Fibroblast of mammary gland (primary cell): ENCODE data around the gene ATRN.

Source experiments
- DNase-seq: peaks from one replicate; pipeline ENCODE4 v3.0.0-alpha.2; 2010; ENCODE audit warnings: low read depth
- H3K4me3 ChIP-seq: 2 replicates; pipeline ENCODE4 v1.5.1; 2011; ENCODE audit warnings: low read depth, mild to moderate bottlenecking, low read length, moderate library complexity; ENCODE audit not compliant: control insufficient read depth
- TF ChIP-seq, protein P1 (sequence below): conservative IDR thresholded peaks from 2 replicates; pipeline ENCODE4 v1.5.1; 2011; ENCODE audit warnings: low read depth, low read length, inconsistent platforms; ENCODE audit not compliant: control insufficient read depth, insufficient read depth

Gene ATRN

DNA sequence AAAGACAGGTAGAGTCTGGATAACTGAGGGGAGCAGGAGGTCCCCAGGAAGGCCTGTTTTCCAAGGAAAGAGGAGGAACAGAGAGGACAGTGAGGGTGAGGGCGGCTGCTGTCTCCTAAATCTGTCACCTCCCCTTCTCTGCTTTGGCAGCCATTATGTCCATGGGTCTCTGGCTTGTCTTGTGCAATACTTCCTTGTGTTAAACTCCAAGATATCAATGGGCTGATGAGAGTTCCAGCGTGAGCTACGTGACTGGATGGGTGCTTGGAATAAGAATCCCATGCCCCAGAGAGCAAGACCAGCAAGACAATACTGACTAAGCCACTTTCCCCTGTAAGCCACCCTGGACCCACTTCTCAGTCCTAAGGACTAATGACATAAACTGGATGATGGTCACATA is 37.1 kb upstream of the ATRN start:
- DNase-seq = no peak
- no peak overlapping the region for H3K4me3 ChIP-seq
- TF ChIP-seq, protein P1, sequence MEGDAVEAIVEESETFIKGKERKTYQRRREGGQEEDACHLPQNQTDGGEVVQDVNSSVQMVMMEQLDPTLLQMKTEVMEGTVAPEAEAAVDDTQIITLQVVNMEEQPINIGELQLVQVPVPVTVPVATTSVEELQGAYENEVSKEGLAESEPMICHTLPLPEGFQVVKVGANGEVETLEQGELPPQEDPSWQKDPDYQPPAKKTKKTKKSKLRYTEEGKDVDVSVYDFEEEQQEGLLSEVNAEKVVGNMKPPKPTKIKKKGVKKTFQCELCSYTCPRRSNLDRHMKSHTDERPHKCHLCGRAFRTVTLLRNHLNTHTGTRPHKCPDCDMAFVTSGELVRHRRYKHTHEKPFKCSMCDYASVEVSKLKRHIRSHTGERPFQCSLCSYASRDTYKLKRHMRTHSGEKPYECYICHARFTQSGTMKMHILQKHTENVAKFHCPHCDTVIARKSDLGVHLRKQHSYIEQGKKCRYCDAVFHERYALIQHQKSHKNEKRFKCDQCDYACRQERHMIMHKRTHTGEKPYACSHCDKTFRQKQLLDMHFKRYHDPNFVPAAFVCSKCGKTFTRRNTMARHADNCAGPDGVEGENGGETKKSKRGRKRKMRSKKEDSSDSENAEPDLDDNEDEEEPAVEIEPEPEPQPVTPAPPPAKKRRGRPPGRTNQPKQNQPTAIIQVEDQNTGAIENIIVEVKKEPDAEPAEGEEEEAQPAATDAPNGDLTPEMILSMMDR = no peak

DNA sequence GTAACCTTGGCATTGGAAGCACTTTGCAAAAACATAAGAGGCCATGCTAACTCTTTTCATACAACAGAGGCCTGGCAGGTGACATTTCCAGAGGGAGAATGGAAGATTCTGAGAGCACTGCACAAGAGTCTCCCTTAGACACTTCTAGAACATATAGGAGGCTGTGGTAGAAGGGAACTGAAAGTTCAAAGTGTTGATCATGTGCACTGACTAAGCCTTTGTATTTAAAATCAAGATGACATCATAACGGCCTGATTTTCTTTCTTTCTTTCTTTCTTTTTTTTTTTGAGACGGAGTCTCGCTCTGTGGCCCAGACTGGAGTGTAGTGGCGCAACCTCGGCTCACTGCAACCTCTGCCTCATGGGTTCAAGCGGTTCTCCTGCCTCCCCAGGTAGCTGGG is 36.6 kb upstream of the ATRN start:
- TF ChIP-seq, protein P1 = no peak
- H3K4me3 ChIP-seq = no peak overlapping the region
- DNase-seq = no peak

DNA sequence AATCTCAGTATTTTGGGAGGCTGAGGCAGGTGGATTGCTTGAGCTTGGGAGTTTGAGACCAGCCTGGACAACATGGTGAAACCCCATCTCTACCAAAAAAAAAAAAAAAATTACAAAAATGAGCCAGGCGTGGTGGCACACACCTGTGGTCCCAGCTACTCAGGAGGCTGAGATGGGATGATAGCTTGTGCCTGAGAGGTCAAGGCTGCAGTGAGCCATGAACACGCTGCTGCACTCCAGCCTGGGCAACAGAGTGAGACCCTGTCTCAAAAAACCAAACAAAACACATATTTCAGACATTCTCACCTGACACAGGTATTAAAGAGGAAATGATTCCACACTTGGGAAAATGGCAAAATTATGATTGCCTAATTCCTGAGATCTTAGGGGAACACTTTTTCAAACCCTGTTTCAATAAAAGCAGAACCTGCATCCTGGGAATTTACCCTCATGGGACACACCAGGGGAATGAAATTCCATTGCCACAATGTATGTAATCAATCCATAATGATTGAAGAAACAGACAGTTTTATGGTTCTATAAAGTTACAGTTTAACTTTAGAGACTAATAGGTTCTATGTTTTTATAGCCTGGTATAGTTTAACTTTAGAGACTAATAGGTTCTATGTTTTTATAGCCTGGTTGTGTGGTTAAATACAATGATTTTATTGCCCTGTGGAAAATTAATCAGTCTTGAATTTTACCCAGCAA is 33.8 kb upstream of the ATRN start:
- TF ChIP-seq, protein P1 = no peak
- H3K4me3 ChIP-seq = no peak overlapping the region
- DNase-seq = no peak

DNA sequence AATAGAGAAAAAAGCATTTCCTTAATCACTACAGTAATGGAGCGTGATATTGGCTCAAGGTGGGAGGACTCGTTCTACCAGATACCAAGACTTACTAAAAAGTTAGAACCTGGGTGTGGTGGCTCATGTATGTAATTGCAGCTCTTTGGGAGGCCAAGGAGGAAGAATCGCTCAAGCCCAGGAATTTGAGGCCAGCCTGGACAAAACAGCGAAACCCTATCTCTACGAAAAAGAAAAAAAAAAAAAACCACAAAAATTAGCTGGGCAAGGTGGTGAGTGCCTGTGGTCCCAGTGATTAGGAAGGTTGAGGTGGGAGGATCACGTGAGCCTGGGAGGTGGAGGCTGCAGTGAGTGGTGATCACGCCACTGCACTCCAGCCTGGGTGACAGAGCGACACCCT is 24.0 kb upstream of the ATRN start:
- DNase-seq = no peak
- no peak overlapping the region for H3K4me3 ChIP-seq
- TF ChIP-seq, protein P1 = no peak

DNA sequence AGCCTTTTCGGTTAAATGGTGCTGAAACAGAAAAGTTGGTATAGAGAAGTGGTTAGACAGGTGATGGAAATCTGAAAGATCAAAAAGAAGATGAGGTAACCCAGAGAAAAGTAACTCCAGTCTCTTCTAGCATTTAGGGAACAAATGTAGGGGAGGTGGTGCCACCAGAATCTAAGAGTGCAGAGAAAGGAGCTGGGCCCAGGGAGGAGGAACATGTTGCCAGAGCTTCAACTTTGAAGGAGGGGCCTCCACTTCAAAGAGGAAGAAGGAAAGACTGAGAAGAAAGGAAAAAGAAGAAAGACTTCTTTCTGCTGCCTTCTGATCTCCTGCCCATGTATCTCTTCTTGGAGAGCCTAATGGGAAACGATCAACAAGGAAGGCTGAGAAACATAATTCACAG is 23.5 kb upstream of the ATRN start:
- DNase-seq = no peak
- no peak overlapping the region for H3K4me3 ChIP-seq
- TF ChIP-seq, protein P1 = no peak

DNA sequence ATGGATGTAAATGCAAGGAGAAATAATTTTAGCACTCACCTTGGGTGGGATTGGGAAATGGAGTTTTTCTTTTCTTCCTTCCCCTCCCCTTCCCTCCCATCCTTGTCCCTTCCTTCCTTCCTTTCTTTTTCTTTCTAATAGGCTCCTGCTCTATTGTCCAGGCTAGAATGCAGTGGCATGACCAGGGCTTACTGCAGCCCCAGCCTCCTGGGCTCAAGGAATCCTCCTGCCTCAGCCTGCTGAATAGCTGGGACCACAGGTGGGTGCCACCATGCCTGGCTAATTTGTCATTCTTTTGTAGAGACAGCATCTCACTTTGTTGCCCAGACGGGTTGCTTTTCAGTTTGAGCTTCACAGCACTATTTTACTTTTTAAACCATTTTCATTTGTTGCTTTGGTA is 21.5 kb upstream of the ATRN start:
- TF ChIP-seq, protein P1 = no peak
- no peak for DNase-seq

DNA sequence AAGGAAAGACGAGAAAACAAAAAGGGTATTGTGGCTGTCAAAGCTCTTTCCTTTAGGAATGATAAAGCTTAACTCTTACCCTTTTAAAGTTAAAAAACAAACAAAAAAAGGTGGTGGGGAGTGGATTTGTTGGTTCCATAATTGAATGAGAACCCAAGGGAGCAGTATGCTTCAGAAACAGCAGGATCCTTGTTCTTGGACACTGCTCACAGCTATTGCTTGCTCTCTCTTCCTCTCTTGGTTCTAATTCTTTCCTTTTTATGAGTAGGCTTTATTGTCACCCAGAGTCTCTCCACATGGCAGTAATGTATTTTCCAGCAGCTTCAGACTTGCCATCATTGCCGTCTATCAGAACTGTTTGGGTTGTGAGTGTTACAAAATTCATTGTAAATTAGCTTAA is 18.7 kb upstream of the ATRN start:
- TF ChIP-seq, protein P1 = no peak
- H3K4me3 ChIP-seq = no peak overlapping the region
- no peak for DNase-seq

More for the DNA sequence above, 21.5 kb upstream of the ATRN start:
- no peak overlapping the region for H3K4me3 ChIP-seq
